ENCODE measurements around the gene NETO1.

The NETO1 gene

GRCh38 chr18:72727038-72727655 is 140.6 kb downstream of the NETO1 start:
- DNase-seq, result no peak

GRCh38 chr18:72726201-72726600 is 141.6 kb downstream of the NETO1 start:
- DNase-seq, result no peak

GRCh38 chr18:72721330-72721729 is 146.5 kb downstream of the NETO1 start:
- no peak for DNase-seq

GRCh38 chr18:72720116-72720515 is 147.7 kb downstream of the NETO1 start:
- DNase-seq, result no peak

- DNase-seq, result no peak
Measured at GRCh38 chr18:72704202-72704601, 163.6 kb downstream of the NETO1 start.

- no peak for DNase-seq
Measured at GRCh38 chr18:72700961-72701710, 166.7 kb downstream of the NETO1 start.

- DNase-seq, result no peak
Measured at GRCh38 chr18:72697706-72698105, 170.1 kb downstream of the NETO1 start.

GRCh38 chr18:72692595-72692994 is 175.2 kb downstream of the NETO1 start:
- DNase-seq, result no peak

Measured in suppressor macrophage treated with lipopolysaccharide for 4 hours (primary cell).